GM23248 (cell line): ENCODE data around the gene PRDX2.
"Not testable (repeated sequence)": the region's sequence is repeated elsewhere in the genome, so short reads cannot be mapped to it uniquely, and the experiment has no call there.

ENCODE experiments used
- EZH2 ChIP-seq: fragments of 200-600 bp; sonication (generic); IDR thresholded peaks from 2 replicates; pipeline ENCODE4 v1.6.1; 2018; ENCODE audit warnings: antibody characterized with exemption, mild to moderate bottlenecking; ENCODE audit not compliant: insufficient read depth, poor library complexity, severe bottlenecking
- EZH2phosphoT487 ChIP-seq: fragments of 200-600 bp; sonication (generic); IDR thresholded peaks from 2 replicates; pipeline ENCODE4 v1.6.1; 2018; ENCODE audit warnings: antibody characterized with exemption, moderate library complexity, mild to moderate bottlenecking, low read depth; ENCODE audit not compliant: insufficient read depth

DNA sequence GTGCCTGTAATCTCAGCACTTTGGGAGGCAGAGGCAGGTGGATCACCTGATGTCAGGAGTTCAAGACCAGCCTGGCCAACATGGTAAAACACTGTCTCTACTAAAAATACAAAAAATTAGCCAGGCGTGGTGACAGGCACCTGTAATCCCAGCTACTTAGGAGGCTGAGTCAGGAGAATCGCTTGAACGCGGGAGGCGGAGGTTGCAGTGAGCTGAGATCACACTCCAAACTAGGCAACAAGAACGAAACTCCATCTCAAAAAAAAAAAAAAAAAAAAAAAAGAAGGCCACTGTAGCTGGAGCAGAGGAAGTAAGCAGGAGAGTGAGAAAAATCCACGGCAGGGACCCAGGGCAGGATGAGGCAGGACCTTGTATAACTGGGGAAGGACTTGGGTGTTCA is 45.0 kb upstream of the PRDX2 start:
- TF ChIP-seq EZH2phosphoT487, EZH2: not testable (repeated sequence)
